ENCODE data around the gene ATP6V1E1. TPM values are rescaled to one million over a fixed set of nuclear protein-coding genes. Genes with fewer than 3 reads are reported as not detected.

The ATP6V1E1 gene
- total and polyA plus RNA-seq, 9 of the 15 experiments (the other 6 are each of a cell fraction or from before 2014, with no cell fraction given): 122 to 249 (median 179) TPM

DNA sequence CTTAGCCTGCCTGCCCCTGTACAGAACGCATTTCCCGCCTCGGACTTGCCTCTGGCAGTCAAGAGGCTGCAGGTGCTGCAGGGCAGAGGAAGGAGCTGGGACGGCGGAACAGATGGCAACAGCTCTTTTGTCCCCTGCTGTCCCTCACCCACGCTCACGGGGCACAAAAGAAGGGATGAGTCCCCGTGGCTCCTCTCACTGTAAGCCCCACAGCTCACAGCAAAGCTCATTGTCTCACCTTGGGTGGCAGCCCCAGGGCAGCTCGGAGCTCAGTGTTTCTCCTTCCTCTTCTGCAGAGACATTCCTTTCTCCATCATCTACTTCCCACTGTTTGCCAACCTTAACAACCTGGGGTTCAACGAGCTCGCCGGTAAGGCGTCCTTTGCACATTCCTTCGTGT, 40.9 kb downstream of the ATP6V1E1 start (continued):
- TF ChIP-seq, protein P1, sequence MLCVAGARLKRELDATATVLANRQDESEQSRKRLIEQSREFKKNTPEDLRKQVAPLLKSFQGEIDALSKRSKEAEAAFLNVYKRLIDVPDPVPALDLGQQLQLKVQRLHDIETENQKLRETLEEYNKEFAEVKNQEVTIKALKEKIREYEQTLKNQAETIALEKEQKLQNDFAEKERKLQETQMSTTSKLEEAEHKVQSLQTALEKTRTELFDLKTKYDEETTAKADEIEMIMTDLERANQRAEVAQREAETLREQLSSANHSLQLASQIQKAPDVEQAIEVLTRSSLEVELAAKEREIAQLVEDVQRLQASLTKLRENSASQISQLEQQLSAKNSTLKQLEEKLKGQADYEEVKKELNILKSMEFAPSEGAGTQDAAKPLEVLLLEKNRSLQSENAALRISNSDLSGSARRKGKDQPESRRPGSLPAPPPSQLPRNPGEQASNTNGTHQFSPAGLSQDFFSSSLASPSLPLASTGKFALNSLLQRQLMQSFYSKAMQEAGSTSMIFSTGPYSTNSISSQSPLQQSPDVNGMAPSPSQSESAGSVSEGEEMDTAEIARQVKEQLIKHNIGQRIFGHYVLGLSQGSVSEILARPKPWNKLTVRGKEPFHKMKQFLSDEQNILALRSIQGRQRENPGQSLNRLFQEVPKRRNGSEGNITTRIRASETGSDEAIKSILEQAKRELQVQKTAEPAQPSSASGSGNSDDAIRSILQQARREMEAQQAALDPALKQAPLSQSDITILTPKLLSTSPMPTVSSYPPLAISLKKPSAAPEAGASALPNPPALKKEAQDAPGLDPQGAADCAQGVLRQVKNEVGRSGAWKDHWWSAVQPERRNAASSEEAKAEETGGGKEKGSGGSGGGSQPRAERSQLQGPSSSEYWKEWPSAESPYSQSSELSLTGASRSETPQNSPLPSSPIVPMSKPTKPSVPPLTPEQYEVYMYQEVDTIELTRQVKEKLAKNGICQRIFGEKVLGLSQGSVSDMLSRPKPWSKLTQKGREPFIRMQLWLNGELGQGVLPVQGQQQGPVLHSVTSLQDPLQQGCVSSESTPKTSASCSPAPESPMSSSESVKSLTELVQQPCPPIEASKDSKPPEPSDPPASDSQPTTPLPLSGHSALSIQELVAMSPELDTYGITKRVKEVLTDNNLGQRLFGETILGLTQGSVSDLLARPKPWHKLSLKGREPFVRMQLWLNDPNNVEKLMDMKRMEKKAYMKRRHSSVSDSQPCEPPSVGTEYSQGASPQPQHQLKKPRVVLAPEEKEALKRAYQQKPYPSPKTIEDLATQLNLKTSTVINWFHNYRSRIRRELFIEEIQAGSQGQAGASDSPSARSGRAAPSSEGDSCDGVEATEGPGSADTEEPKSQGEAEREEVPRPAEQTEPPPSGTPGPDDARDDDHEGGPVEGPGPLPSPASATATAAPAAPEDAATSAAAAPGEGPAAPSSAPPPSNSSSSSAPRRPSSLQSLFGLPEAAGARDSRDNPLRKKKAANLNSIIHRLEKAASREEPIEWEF (CRISPR knock-in tag; IDR thresholded peaks at IDR 0.05): no peak
- TF ChIP-seq MAFK (IDR thresholded peaks at IDR 0.05; ENCODE audit: low read length) (no peak), ZC3H8 (IDR thresholded peaks at IDR 0.05) (no peak), MAFF (IDR thresholded peaks at IDR 0.05; ENCODE audit: low read length) (no peak), PHB (CRISPR knock-in tag; IDR thresholded peaks at IDR 0.05) (no peak), PHF21A (IDR thresholded peaks at IDR 0.05; ENCODE audit: borderline replicate concordance, low read depth) (no peak), BRCA1 (IDR thresholded peaks at IDR 0.05) (no peak), BRCA1 (CRISPR knock-in tag; IDR thresholded peaks at IDR 0.05) (no peak)
- TF ChIP-seq, protein P2, sequence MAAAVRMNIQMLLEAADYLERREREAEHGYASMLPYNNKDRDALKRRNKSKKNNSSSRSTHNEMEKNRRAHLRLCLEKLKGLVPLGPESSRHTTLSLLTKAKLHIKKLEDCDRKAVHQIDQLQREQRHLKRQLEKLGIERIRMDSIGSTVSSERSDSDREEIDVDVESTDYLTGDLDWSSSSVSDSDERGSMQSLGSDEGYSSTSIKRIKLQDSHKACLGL (CRISPR knock-in tag; IDR thresholded peaks at IDR 0.05; ENCODE audit: borderline replicate concordance, poor library complexity, severe bottlenecking): no peak
